SH-SY5Y (cell line): ENCODE data around the gene ENDOD1.

Source experiments
- GATA2 ChIP-seq: IDR thresholded peaks from 2 replicates; pipeline ENCODE4 v1.6.1; 2011; ENCODE audit warnings: mild to moderate bottlenecking, low read depth, low read length
- GATA3 ChIP-seq: IDR thresholded peaks from 2 replicates; pipeline ENCODE4 v1.6.1; 2011; ENCODE audit warnings: low read depth, mild to moderate bottlenecking, low read length, moderate library complexity

DNA sequence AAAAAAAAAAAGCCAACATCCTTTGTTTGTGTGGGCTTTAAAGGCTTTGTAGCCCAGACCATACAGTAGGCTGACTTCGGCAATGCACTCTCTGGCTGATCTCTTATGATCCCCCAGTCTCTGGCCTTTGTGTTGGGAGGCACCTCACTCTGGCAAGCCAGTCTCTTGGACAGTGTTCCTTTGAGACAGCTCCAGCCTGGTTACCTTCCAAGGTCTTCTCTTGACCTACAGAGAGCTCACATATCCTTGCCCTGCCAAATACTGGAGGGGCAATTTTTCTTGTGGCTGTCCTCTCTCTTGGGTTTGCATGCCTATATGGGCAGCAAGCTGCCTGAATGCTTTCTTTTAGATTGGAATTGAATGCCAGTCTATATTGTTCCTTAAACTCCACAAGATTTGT, 71.6 kb downstream of the ENDOD1 start:
- TF ChIP-seq GATA2: no peak
- TF ChIP-seq GATA3: no peak
